Measurements from ENCODE around the gene ZBTB42.
"Not testable (repeated sequence)": the region's sequence is repeated elsewhere in the genome, so short reads cannot be mapped to it uniquely, and the experiment has no call there.

The ZBTB42 gene

GRCh38 chr14:104797115-104798044 is 3.5 kb upstream of the ZBTB42 start:
- no peak for FAIRE-seq

- FAIRE-seq: peak; percentile 3
These were observed 2.3 kb upstream of the ZBTB42 start for GRCh38 chr14:104798300-104799243.

GRCh38 chr14:104799244-104800014 is 1.5 kb upstream of the ZBTB42 start:
- peak; percentile 91 for FAIRE-seq

- no peak for FAIRE-seq
These were observed 708 bp upstream of the ZBTB42 start for GRCh38 chr14:104800015-104800770.

- no peak for FAIRE-seq
These were observed 856 bp downstream of the ZBTB42 start for GRCh38 chr14:104801520-104802393.

GRCh38 chr14:104802394-104803184 is 1.7 kb downstream of the ZBTB42 start:
- no peak for FAIRE-seq

- FAIRE-seq: no peak
These were observed 2.5 kb downstream of the ZBTB42 start for GRCh38 chr14:104803280-104803911.

GRCh38 chr14:104803912-104804410 is 3.1 kb downstream of the ZBTB42 start:
- no peak for FAIRE-seq

GRCh38 chr14:104804481-104805325 is 3.8 kb downstream of the ZBTB42 start:
- no peak for FAIRE-seq

GRCh38 chr14:104805326-104805678 is 4.4 kb downstream of the ZBTB42 start:
- no peak for FAIRE-seq

GRCh38 chr14:104805941-104806624 is 5.2 kb downstream of the ZBTB42 start:
- no peak for FAIRE-seq

GRCh38 chr14:104806625-104807465 is 5.9 kb downstream of the ZBTB42 start:
- no peak for FAIRE-seq

- no peak for FAIRE-seq
These were observed 7.6 kb downstream of the ZBTB42 start for GRCh38 chr14:104808456-104808855.

- no peak for FAIRE-seq
These were observed 9.4 kb downstream of the ZBTB42 start for GRCh38 chr14:104810316-104810715.

GRCh38 chr14:104813286-104813685 is 12.4 kb downstream of the ZBTB42 start:
- no peak for FAIRE-seq

- not testable (repeated sequence) for FAIRE-seq
These were observed 13.8 kb downstream of the ZBTB42 start for GRCh38 chr14:104814701-104815100.

GRCh38 chr14:104816616-104816884 is 15.6 kb downstream of the ZBTB42 start:
- no peak for FAIRE-seq
